22Rv1 (cell line): ENCODE data around the gene DRC1.
"Not testable (repeated sequence)": the region's sequence is repeated elsewhere in the genome, so short reads cannot be mapped to it uniquely, and the experiment has no call there.

Experiments used
- H3K27ac ChIP-seq: fragments of 450-650 bp; 2 replicates; pipeline ENCODE4 v1.5.1; 2017
- ZFX ChIP-seq: fragments of 450-650 bp; IDR thresholded peaks from 2 replicates; pipeline ENCODE4 v1.6.1; 2017; ENCODE audit warnings: antibody characterized with exemption, borderline replicate concordance
- TF ChIP-seq, protein P1 (sequence below): fragments of 450-650 bp; IDR thresholded peaks from 2 replicates; pipeline ENCODE4 v1.5.1; 2017; ENCODE audit warnings: mild to moderate bottlenecking

The DRC1 gene

DNA sequence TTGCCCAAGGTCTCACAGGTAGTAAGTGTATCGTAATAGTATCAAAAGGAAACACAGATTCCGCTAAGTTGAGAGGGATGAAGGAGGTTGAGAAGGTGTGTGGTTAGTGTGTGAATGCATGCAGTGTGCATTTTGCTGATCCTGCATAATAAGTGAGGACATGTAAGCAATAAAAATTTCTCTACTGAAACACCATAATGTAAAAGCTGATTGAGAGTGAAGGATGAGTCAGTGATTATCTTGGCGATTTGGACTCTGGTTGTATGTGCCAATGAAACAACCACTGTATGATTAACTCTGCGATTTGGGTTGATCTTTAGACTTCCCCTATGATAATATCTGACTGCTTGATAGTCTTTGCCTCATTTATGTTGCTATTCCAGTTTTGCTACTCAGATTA lies 38.4 kb upstream of the DRC1 start:
- H3K27ac ChIP-seq: peak overlapping the region; percentile 4; the same call in 1 of the 2 replicates
- no peak for TF ChIP-seq ZFX
- TF ChIP-seq, protein P1, sequence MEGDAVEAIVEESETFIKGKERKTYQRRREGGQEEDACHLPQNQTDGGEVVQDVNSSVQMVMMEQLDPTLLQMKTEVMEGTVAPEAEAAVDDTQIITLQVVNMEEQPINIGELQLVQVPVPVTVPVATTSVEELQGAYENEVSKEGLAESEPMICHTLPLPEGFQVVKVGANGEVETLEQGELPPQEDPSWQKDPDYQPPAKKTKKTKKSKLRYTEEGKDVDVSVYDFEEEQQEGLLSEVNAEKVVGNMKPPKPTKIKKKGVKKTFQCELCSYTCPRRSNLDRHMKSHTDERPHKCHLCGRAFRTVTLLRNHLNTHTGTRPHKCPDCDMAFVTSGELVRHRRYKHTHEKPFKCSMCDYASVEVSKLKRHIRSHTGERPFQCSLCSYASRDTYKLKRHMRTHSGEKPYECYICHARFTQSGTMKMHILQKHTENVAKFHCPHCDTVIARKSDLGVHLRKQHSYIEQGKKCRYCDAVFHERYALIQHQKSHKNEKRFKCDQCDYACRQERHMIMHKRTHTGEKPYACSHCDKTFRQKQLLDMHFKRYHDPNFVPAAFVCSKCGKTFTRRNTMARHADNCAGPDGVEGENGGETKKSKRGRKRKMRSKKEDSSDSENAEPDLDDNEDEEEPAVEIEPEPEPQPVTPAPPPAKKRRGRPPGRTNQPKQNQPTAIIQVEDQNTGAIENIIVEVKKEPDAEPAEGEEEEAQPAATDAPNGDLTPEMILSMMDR: no peak

DNA sequence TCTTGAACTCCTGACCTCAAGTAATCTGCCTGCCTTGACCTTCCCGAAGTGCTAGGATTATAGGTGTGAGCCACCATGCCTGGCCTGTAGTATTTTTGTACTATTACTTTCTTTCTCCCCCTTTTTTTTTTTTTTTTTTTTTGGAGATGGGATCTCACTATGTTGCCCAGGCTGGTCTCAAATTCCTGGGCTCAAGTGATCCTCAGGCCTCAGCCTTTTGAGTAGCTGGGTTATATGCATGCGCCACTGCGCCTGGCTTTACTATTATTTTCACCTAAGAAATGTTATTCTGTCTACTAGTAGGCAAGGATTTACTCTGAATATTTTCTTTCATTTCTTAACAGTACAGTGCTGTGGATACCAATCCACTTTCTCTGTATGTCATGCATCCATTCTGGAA lies 37.8 kb upstream of the DRC1 start:
- no peak overlapping the region for H3K27ac ChIP-seq
- TF ChIP-seq, protein P1: no peak
- no peak for TF ChIP-seq ZFX

DNA sequence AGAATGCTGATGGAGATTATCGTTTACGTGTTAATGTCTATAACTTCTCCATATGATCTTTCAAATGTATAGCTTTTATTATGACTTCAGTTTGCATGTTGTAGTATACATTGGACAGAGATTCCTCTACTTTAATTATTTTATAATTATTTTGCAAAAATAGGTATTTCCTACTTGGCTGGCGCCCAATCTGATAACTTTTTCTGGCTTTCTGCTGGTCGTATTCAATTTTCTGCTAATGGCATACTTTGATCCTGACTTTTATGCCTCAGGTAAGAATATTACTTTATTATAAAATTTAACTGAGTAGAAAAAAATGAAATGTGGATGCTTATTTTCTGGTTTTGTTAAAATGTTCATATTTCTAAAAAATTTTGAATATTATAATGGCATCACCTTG lies 37.1 kb upstream of the DRC1 start:
- TF ChIP-seq, protein P1: no peak
- TF ChIP-seq ZFX: no peak
- H3K27ac ChIP-seq: no peak overlapping the region

DNA sequence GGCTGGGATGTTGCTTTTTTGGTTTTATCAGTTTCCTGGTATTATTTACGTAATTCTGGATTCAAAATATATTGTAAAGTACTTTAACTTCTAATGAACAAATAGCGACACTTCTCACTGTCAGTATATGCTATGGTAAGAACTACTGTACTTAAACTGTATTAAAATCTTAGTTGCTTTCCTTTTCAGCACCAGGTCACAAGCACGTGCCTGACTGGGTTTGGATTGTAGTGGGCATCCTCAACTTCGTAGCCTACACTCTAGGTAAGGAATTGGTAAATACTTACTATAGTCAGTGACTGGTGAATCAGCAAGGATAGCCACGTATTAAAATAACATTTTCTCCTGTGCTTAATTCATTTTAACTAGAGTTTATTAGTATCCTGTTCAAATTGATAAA lies 34.8 kb upstream of the DRC1 start:
- TF ChIP-seq, protein P1: no peak
- TF ChIP-seq ZFX: no peak
- no peak overlapping the region for H3K27ac ChIP-seq

DNA sequence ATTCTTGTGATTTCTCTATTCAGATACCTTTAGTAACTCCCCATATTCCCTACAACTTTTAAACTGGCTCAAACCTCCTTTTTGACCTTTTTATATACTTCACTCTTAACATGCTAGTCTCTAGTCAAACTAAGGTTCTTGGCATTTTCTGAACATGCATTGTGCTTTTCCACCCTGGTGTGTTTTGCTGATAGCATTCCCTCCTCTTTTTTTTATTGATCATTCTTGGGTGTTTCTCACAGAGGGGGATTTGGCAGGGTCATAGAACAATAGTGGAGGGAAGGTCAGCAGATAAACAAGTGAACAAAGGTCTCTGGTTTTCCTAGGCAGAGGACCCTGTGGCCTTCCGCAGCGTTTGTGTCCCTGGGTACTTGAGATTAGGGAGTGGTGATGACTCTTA lies 32.1 kb upstream of the DRC1 start:
- H3K27ac ChIP-seq: not testable (repeated sequence)

DNA sequence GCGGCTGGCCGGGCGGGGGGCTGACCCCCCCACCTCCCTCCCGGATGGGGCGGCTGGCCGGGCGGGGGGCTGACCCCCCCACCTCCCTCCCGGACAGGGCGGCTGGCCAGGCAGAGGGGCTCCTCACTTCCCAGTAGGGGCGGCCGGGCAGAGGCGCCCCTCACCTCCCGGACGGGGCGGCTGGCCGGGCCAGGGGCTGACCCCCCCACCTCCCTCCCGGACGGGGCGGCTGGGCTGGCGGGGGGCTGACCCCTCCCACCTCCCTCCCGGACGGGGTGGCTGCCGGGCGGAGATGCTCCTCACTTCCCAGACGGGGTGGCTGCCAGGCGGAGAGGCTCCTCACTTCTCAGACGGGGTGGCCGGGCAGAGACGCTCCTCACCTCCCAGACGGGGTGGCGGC lies 30.8 kb upstream of the DRC1 start:
- not testable (repeated sequence) for H3K27ac ChIP-seq

DNA sequence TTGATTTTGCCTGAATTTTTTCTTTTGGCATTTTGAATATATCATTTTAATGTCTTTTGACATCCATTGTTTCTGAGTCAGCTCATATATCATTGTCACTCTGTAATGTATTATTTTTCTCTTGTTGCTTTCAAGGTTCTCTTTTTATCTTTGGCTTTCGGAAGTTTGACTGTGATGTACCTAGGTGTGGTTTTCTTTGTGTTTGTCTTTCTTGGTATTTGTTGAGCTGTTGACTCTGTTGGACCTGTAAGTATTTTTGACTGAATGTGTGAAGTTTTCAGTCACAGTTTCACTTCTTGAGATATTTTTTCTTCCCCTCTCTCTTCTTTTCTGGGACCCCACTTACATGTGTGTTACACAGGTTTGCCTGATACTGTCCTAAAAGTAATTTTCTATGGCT lies 24.9 kb upstream of the DRC1 start:
- no peak overlapping the region for H3K27ac ChIP-seq
- TF ChIP-seq, protein P1: no peak
- no peak for TF ChIP-seq ZFX

DNA sequence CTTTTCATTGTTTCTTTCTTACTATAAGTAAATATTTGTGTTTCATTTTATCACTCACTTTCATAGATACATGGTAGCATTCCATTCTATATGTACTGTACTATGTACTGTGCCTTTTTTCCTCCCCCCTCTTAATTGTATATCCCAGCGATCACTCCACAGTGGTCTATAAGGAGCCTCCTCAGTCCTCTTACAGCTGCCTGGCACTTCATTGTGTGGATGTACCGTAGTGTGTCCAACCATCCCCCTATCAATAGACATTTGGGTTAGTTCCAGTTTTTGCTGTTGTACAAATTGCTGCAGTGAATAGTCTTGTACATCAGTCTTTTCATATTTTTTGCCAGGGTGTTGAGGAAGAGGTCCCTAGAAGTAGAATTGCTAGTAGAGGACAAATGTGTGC lies 21.4 kb upstream of the DRC1 start:
- TF ChIP-seq, protein P1: no peak
- TF ChIP-seq ZFX: no peak
- H3K27ac ChIP-seq: no peak overlapping the region

DNA sequence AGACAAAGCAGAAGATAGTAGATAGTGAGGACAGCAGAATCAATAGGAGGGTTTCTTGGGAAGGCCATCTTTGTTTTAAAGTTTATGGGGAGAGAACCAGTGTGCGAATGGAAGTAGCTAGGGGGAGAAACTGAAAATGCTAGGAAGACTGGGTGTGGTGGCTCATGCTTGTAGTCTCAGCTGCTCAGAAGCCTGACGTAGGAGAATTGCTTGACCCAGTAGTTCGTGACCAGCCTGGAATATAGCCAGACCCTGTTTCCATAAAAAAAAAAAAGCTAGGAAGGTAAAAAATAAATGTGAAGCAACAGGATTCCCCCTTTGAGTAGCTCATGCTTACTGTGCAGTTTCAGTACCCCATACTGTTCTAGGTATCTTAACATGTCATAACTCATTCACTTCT lies 19.2 kb upstream of the DRC1 start:
- H3K27ac ChIP-seq: no peak overlapping the region
- no peak for TF ChIP-seq ZFX
- TF ChIP-seq, protein P1: no peak
